NB4 (cell line): Measurements from ENCODE around the gene RNF6.

Source experiments
- CTCF ChIP-seq: IDR thresholded peaks from one replicate; pipeline ENCODE4 v1.5.1; 2012; ENCODE audit warnings: low read depth, low read length
- MAX ChIP-seq: IDR thresholded peaks from 2 replicates; pipeline ENCODE4 v1.6.1; 2011; ENCODE audit warnings: low read depth, low read length

GRCh38 chr13:26247011-26247410 lies 24.9 kb upstream of the RNF6 start:
- TF ChIP-seq CTCF = no peak
- no peak for TF ChIP-seq MAX
